Astrocyte (in vitro differentiated cells and primary cell): ENCODE results near the gene PGS1. TPM values are rescaled to one million over a fixed set of nuclear protein-coding genes. Genes with fewer than 3 reads are reported as not detected.

Experiments used
- DNase-seq: peaks from one replicate; pipeline ENCODE4 v3.0.0-alpha.2; 2010; ENCODE audit warnings: low read depth
- FAIRE-seq: peaks from 2 replicates; lab custom pipeline; 2011; peaks lifted over from hg19 to GRCh38; lab: Jason Lieb, UNC
- H2AFZ ChIP-seq: 2 replicates; pipeline ENCODE4 v1.6.0; 2012; ENCODE audit warnings: low read depth, low read length, inconsistent platforms
- H3K27ac ChIP-seq: 2 replicates; pipeline ENCODE4 v1.5.1; 2011; ENCODE audit warnings: low read depth, low read length, inconsistent platforms
- H3K27me3 ChIP-seq: 2 replicates; pipeline ENCODE4 v1.6.0; 2011; ENCODE audit warnings: low read length, inconsistent platforms; ENCODE audit not compliant: insufficient read depth
- H3K36me3 ChIP-seq: 2 replicates; pipeline ENCODE4 v1.5.1; 2011; ENCODE audit warnings: low read length, inconsistent platforms; ENCODE audit not compliant: insufficient read depth
- H3K4me1 ChIP-seq: 2 replicates; pipeline ENCODE4 v1.5.1; 2011; ENCODE audit warnings: low read length, inconsistent platforms; ENCODE audit not compliant: insufficient read depth
- H3K4me2 ChIP-seq: 2 replicates; pipeline ENCODE4 v1.6.0; 2012; ENCODE audit warnings: low read length, inconsistent platforms
- H3K4me3 ChIP-seq: 2 replicates; pipeline ENCODE4 v1.5.1; 2011; ENCODE audit warnings: low read depth, mild to moderate bottlenecking, low read length, inconsistent platforms; ENCODE audit not compliant: insufficient read depth
- H3K79me2 ChIP-seq: 2 replicates; pipeline ENCODE4 v1.6.0; 2012; ENCODE audit warnings: mild to moderate bottlenecking, low read length, inconsistent platforms; ENCODE audit not compliant: insufficient read depth
- H3K9ac ChIP-seq: 2 replicates; pipeline ENCODE4 v1.6.0; 2012; ENCODE audit warnings: mild to moderate bottlenecking, low read length, inconsistent platforms
- H3K9me3 ChIP-seq: 2 replicates; pipeline ENCODE4 v1.5.1; 2012; ENCODE audit warnings: low read depth, mild to moderate bottlenecking, low read length, inconsistent platforms; ENCODE audit not compliant: insufficient read depth
- H4K20me1 ChIP-seq: 2 replicates; pipeline ENCODE4 v1.6.0; 2012; ENCODE audit warnings: low read length, inconsistent platforms; ENCODE audit not compliant: insufficient read depth
- H3K27ac Mint-ChIP-seq: one replicate; pipeline ENCODE4 v1.8.0; 2021; ENCODE audit warnings: mild to moderate bottlenecking, mixed read lengths; ENCODE audit not compliant: unreplicated experiment
- H3K27me3 Mint-ChIP-seq: one replicate; pipeline ENCODE4 v1.8.0; 2021; ENCODE audit warnings: low read depth, mixed read lengths; ENCODE audit not compliant: unreplicated experiment
- H3K36me3 Mint-ChIP-seq: one replicate; pipeline ENCODE4 v1.8.0; 2021; ENCODE audit warnings: low read depth, mixed read lengths; ENCODE audit not compliant: unreplicated experiment
- H3K4me1 Mint-ChIP-seq: one replicate; pipeline ENCODE4 v1.8.0; 2021; ENCODE audit warnings: low read depth, mixed read lengths; ENCODE audit not compliant: unreplicated experiment
- H3K4me3 Mint-ChIP-seq: one replicate; pipeline ENCODE4 v1.8.0; 2021; ENCODE audit warnings: mild to moderate bottlenecking, moderate library complexity, mixed read lengths; ENCODE audit not compliant: unreplicated experiment
- H3K9me3 Mint-ChIP-seq: one replicate; pipeline ENCODE4 v1.8.0; 2021; ENCODE audit warnings: mild to moderate bottlenecking, mixed read lengths; ENCODE audit not compliant: unreplicated experiment
- EZH2 ChIP-seq: IDR thresholded peaks from 2 replicates; pipeline ENCODE4 v1.6.1; 2012; ENCODE audit warnings: mild to moderate bottlenecking, low read length, inconsistent platforms; ENCODE audit not compliant: insufficient read depth
- total RNA-seq: library from RNA; stranded (reverse); gene quantifications from 2 replicates; pipeline ENCODE4 v1.2.1, GENCODE V29; 2021
- TF ChIP-seq, protein P1 (sequence below): IDR thresholded peaks from 2 replicates; pipeline ENCODE4 v1.5.1; 2011; ENCODE audit warnings: low read depth, mild to moderate bottlenecking, inconsistent platforms, low read length, moderate library complexity; ENCODE audit not compliant: insufficient read depth

Gene PGS1
- total RNA-seq, 1 donor from 2014 or later, result 32.0 TPM

- H3K4me3 ChIP-seq, result peak overlapping the region; percentile 6
- H3K79me2 ChIP-seq, result peaks cover 77% of the 10 kb centered on the region
- Mint-ChIP-seq H3K27ac (peak overlapping the region; percentile 36), H3K4me1 (peaks cover 58% of the 10 kb centered on the region), H3K27me3 (no peaks in the 10 kb centered on the region), H3K36me3 (peaks cover 2% of the 10 kb centered on the region), H3K4me3 (peak overlapping the region; percentile 36), H3K9me3 (no peaks in the 10 kb centered on the region)
- FAIRE-seq (no peak), DNase-seq (peak; percentile 57)
- no peak overlapping the region for H2AFZ ChIP-seq
- H3K27ac ChIP-seq, result peak overlapping the region; percentile 35
- TF ChIP-seq, protein P1, sequence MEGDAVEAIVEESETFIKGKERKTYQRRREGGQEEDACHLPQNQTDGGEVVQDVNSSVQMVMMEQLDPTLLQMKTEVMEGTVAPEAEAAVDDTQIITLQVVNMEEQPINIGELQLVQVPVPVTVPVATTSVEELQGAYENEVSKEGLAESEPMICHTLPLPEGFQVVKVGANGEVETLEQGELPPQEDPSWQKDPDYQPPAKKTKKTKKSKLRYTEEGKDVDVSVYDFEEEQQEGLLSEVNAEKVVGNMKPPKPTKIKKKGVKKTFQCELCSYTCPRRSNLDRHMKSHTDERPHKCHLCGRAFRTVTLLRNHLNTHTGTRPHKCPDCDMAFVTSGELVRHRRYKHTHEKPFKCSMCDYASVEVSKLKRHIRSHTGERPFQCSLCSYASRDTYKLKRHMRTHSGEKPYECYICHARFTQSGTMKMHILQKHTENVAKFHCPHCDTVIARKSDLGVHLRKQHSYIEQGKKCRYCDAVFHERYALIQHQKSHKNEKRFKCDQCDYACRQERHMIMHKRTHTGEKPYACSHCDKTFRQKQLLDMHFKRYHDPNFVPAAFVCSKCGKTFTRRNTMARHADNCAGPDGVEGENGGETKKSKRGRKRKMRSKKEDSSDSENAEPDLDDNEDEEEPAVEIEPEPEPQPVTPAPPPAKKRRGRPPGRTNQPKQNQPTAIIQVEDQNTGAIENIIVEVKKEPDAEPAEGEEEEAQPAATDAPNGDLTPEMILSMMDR, result no peak
- no peak for TF ChIP-seq EZH2
- H3K27me3 ChIP-seq, result no peaks in the 10 kb centered on the region
- H3K9me3 ChIP-seq, result no peaks in the 10 kb centered on the region
- H3K36me3 ChIP-seq, result no peaks in the 10 kb centered on the region
- peak overlapping the region; percentile 60 for H3K4me2 ChIP-seq
- H4K20me1 ChIP-seq, result peaks cover 34% of the 10 kb centered on the region
- H3K9ac ChIP-seq, result peak overlapping the region; percentile 27
- H3K4me1 ChIP-seq, result peaks cover 65% of the 10 kb centered on the region
Measured at GRCh38 chr17:78381601-78382232, 3.3 kb downstream of the PGS1 start.

DNA sequence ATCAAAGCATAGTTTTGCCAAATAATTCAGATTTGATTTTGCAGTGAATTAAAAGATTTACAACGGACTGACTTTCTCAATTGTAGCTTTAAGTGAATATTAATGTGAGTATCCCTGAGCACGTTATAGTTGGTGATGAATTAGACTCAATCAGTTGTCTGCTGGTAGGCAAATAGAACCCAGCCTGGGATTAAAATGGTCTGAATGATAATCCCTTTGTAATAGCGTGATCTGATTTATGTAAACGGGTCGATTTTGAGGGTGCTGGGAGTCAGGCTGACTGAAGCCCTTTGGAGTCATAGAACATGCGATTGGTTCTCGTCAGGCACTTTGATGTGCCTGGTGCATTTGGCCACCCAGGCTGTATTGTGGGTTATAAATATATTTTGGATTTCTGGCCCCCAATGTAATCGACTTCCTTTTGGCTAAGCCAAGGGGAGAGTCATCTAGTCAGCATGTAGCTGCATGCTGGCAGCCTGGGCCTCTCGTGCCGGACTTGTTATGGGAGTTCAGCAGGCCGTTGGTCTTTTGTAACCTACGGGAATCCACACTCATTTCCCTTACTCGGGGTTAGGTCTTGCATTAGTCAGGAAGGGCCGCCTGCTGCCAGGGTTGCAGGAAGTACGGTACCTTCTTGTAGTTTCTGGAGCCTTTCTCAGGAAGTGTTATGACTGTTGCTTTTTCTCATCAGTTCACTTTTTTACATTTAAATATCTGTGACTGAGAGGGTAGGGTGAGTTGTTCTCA, 5.4 kb downstream of the PGS1 start:
- no peaks in the 10 kb centered on the region for H3K36me3 ChIP-seq
- H3K9ac ChIP-seq, result peak overlapping the region; percentile 72
- H2AFZ ChIP-seq, result no peak overlapping the region
- TF ChIP-seq, protein P1, result no peak
- H3K27ac ChIP-seq, result peak overlapping the region; percentile 88
- H3K9me3 Mint-ChIP-seq, result no peaks in the 10 kb centered on the region
- H3K9me3 ChIP-seq, result no peaks in the 10 kb centered on the region
- no peak for FAIRE-seq
- H3K27me3 ChIP-seq, result no peaks in the 10 kb centered on the region
- peak overlapping the region; percentile 42 for H3K4me3 Mint-ChIP-seq
- H3K36me3 Mint-ChIP-seq, result peaks cover 7% of the 10 kb centered on the region
- peak overlapping the region; percentile 64 for H3K4me2 ChIP-seq
- peaks cover 51% of the 10 kb centered on the region for H4K20me1 ChIP-seq
- DNase-seq, result peak; percentile 99
- H3K79me2 ChIP-seq, result peaks cover 93% of the 10 kb centered on the region
- H3K4me3 ChIP-seq, result peak overlapping the region; percentile 9
- peaks cover 65% of the 10 kb centered on the region for H3K4me1 Mint-ChIP-seq
- peak overlapping the region; percentile 89 for H3K27ac Mint-ChIP-seq
- H3K4me1 ChIP-seq, result peaks cover 68% of the 10 kb centered on the region
- H3K27me3 Mint-ChIP-seq, result no peaks in the 10 kb centered on the region
